Measurements from ENCODE around the gene TEF.

The TEF gene

DNA sequence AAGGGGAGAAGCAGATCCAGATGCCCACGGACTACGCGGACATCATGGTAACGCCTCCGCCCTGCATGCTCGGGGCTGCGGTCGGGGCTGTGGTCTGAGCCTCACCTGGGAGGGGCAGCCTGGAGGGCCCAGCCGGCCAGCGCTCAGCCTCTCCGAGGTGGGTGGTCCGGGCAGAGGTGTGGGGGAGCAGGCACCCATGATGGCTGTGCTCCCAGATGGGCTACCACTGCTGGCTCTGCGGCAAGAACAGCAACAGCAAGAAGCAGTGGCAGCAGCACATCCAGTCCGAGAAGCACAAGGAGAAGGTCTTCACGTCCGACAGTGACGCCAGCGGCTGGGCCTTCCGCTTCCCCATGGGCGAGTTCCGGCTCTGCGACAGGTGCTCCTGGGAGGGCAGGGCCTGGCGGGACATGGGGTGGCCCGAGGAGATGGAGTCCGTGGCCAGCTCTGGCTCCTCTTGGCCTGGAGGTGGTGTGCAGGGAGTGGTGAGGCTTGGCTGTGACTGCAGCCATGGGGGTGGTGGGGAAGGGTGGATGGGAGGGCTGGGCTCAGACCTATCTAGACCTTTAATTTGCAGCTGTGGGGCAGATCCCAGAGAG, 25.2 kb upstream of the TEF start:
- no peak overlapping the region for H2AFZ ChIP-seq (ENCODE audit: low read depth, low read length, severe bottlenecking)
- H3K36me3 ChIP-seq (ENCODE audit: low read length), result no peaks in the 10 kb centered on the region
- H3K27me3 ChIP-seq (ENCODE audit: low read length), result no peaks in the 10 kb centered on the region
- TF ChIP-seq, protein P1, sequence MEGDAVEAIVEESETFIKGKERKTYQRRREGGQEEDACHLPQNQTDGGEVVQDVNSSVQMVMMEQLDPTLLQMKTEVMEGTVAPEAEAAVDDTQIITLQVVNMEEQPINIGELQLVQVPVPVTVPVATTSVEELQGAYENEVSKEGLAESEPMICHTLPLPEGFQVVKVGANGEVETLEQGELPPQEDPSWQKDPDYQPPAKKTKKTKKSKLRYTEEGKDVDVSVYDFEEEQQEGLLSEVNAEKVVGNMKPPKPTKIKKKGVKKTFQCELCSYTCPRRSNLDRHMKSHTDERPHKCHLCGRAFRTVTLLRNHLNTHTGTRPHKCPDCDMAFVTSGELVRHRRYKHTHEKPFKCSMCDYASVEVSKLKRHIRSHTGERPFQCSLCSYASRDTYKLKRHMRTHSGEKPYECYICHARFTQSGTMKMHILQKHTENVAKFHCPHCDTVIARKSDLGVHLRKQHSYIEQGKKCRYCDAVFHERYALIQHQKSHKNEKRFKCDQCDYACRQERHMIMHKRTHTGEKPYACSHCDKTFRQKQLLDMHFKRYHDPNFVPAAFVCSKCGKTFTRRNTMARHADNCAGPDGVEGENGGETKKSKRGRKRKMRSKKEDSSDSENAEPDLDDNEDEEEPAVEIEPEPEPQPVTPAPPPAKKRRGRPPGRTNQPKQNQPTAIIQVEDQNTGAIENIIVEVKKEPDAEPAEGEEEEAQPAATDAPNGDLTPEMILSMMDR (IDR thresholded peaks at IDR 0.05; ENCODE audit: insufficient read depth, low read length, poor library complexity, severe bottlenecking), result no peak
- no peak for TF ChIP-seq EZH2phosphoT487 (conservative IDR thresholded peaks at IDR 0.05; ENCODE audit: low read length)
- H3K9me2 ChIP-seq (replicated peaks; ENCODE audit: insufficient read depth, low read length), result no peaks in the 10 kb centered on the region
- H3K79me2 ChIP-seq (ENCODE audit: insufficient read depth, low read length), result no peaks in the 10 kb centered on the region
- no peak overlapping the region for H3K9ac ChIP-seq (ENCODE audit: low read length)
- H3K27ac ChIP-seq (ENCODE audit: low read depth, low read length), result no peak overlapping the region
- no peaks in the 10 kb centered on the region for H4K20me1 ChIP-seq (ENCODE audit: low read depth, low read length)
- H3K9me3 ChIP-seq (ENCODE audit: insufficient read depth, low read length), result no peaks in the 10 kb centered on the region
- H3K4me2 ChIP-seq (ENCODE audit: low read depth, low read length, poor library complexity, severe bottlenecking), result no peak overlapping the region
- no peaks in the 10 kb centered on the region for H3F3A ChIP-seq (ENCODE audit: insufficient read depth)
- no peak overlapping the region for H3K4me3 ChIP-seq (ENCODE audit: insufficient read depth, low read length, poor library complexity, severe bottlenecking)

DNA sequence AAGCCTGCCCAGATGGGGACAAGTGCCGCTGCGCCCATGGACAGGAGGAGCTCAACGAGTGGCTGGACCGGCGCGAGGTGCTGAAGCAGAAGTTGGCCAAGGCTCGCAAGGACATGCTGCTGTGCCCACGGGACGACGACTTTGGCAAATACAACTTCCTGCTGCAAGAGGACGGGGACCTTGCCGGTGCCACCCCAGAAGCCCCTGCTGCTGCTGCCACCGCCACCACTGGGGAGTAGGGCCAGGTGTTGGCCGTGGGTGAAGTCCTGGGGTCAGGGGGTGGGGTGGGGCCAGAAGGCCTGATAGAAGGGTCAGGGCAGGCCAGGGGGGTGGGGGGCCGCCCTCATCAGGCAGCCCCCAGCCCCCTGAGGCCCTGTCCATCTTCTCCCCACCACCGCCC, 24.6 kb upstream of the TEF start:
- Histone ChIP-seq H3K9me3 (ENCODE audit: insufficient read depth, low read length) (no peaks in the 10 kb centered on the region), H3K27ac (ENCODE audit: low read depth, low read length) (no peak overlapping the region), H3F3A (ENCODE audit: insufficient read depth) (no peaks in the 10 kb centered on the region), H3K4me2 (ENCODE audit: low read depth, low read length, poor library complexity, severe bottlenecking) (no peak overlapping the region), H3K79me2 (ENCODE audit: insufficient read depth, low read length) (no peaks in the 10 kb centered on the region), H3K9ac (ENCODE audit: low read length) (no peak overlapping the region), H4K20me1 (ENCODE audit: low read depth, low read length) (no peaks in the 10 kb centered on the region), H3K27me3 (ENCODE audit: low read length) (no peaks in the 10 kb centered on the region), H3K36me3 (ENCODE audit: low read length) (no peaks in the 10 kb centered on the region), H3K4me3 (ENCODE audit: insufficient read depth, low read length, poor library complexity, severe bottlenecking) (no peak overlapping the region), H2AFZ (ENCODE audit: low read depth, low read length, severe bottlenecking) (no peak overlapping the region), H3K9me2 (replicated peaks; ENCODE audit: insufficient read depth, low read length) (no peaks in the 10 kb centered on the region)
- TF ChIP-seq, protein P1 (IDR thresholded peaks at IDR 0.05; ENCODE audit: insufficient read depth, low read length, poor library complexity, severe bottlenecking), result no peak
- no peak for TF ChIP-seq EZH2phosphoT487 (conservative IDR thresholded peaks at IDR 0.05; ENCODE audit: low read length)

- no peak overlapping the region for H2AFZ ChIP-seq (ENCODE audit: low read depth, low read length, severe bottlenecking)
- no peaks in the 10 kb centered on the region for H3F3A ChIP-seq (ENCODE audit: insufficient read depth)
- no peaks in the 10 kb centered on the region for H3K9me2 ChIP-seq (replicated peaks; ENCODE audit: insufficient read depth, low read length)
- H3K9me3 ChIP-seq (ENCODE audit: insufficient read depth, low read length), result no peaks in the 10 kb centered on the region
- H3K79me2 ChIP-seq (ENCODE audit: insufficient read depth, low read length), result no peaks in the 10 kb centered on the region
- H3K27ac ChIP-seq (ENCODE audit: low read depth, low read length), result no peak overlapping the region
- no peaks in the 10 kb centered on the region for H4K20me1 ChIP-seq (ENCODE audit: low read depth, low read length)
- H3K4me3 ChIP-seq (ENCODE audit: insufficient read depth, low read length, poor library complexity, severe bottlenecking), result no peak overlapping the region
- no peak overlapping the region for H3K4me2 ChIP-seq (ENCODE audit: low read depth, low read length, poor library complexity, severe bottlenecking)
- TF ChIP-seq, protein P1 (IDR thresholded peaks at IDR 0.05; ENCODE audit: insufficient read depth, low read length, poor library complexity, severe bottlenecking), result no peak
- no peak for TF ChIP-seq EZH2phosphoT487 (conservative IDR thresholded peaks at IDR 0.05; ENCODE audit: low read length)
- H3K27me3 ChIP-seq (ENCODE audit: low read length), result no peaks in the 10 kb centered on the region
- H3K36me3 ChIP-seq (ENCODE audit: low read length), result no peaks in the 10 kb centered on the region
- H3K9ac ChIP-seq (ENCODE audit: low read length), result no peak overlapping the region
Observed at GRCh38 chr22:41358927-41359326, 22.8 kb upstream of the TEF start.

All from SU-DHL-6 (cell line).